Body of pancreas (tissue), 4 donors: ENCODE measurements around the gene SLC12A3. TPM values are rescaled to one million over a fixed set of nuclear protein-coding genes. Genes with fewer than 3 reads are reported as not detected.

Experiments
- ATAC-seq: fragments of 150-250 bp; one replicate; pipeline ENCODE4 v1.9.1; 2016
- DNase-seq, 4 donors: peaks; one replicate each; pipeline ENCODE4 v3.0.0-alpha.2; 2019
- H3K27ac ChIP-seq, 4 donors: fragments of 200-600 bp; sonication (generic); 1 replicate in 3 of 4; 2 replicates in 1 of 4; pipeline versions ENCODE4 v1.5.1 to v1.6.1; 2016 to 2019; ENCODE audit warnings: mild to moderate bottlenecking in 1 of 4, mixed read lengths in 1 of 4, moderate library complexity in 1 of 4
- H3K27me3 ChIP-seq, 2 donors: fragments of 200-600 bp; sonication (generic); one replicate each; pipeline ENCODE4 v1.6.0; 2016; ENCODE audit warnings: mild to moderate bottlenecking in 1 of 2
- H3K36me3 ChIP-seq, 2 donors: fragments of 200-600 bp; sonication (generic); replicated peaks in 1 of 2; 2 replicates each; pipeline ENCODE4 v1.5.1; 2016; ENCODE audit warnings: low read depth in 2 of 2; ENCODE audit not compliant: insufficient read depth in 1 of 2
- H3K4me1 ChIP-seq: fragments of 200-600 bp; sonication (generic); one replicate; pipeline ENCODE4 v1.6.0; 2016
- H3K4me3 ChIP-seq, 2 donors: fragments of 200-600 bp; sonication (generic); 1 replicate in 1 of 2; 2 replicates in 1 of 2; pipeline ENCODE4 v1.5.1; 2016 to 2019
- H3K9me3 ChIP-seq, 3 donors: fragments of 200-600 bp; sonication (generic); 1 replicate in 2 of 3; 2 replicates in 1 of 3; pipeline ENCODE4 v1.5.1; 2016
- POLR2A ChIP-seq, 3 donors: fragments of 450-650 bp; IDR thresholded peaks; one replicate each; pipeline ENCODE4 v1.6.1; 2016; ENCODE audit warnings: antibody characterized with exemption in 3 of 3, mild to moderate bottlenecking in 2 of 3
- WGBS, 2 donors: methylation state at CpG; one replicate each; pipeline ENCODE4 v1.1.5; 2017; 5-methylcytosine and 5-hydroxymethylcytosine counted together
- intact Hi-C: fragments of 100-400 bp; cut with DNase I; formaldehyde crosslinking; loops from one replicate; pipeline ENCODE4 v1.15.1; 2023
- total RNA-seq, 2 donors: library from RNA; depleted of rRNA; stranded (reverse); fragments of >200 nt; gene quantifications; one replicate each; pipeline ENCODE4 v1.1.0, GENCODE V29; 2016
- TF ChIP-seq, protein P1 (sequence below), 7 experiments: fragments of 450-650 bp in 4 of 7; fragments of 200-600 bp in 3 of 7; sonication (generic) in 3 of 7; IDR thresholded peaks; one replicate each; pipeline ENCODE4 v1.5.1; 2016 to 2019; ENCODE audit warnings: antibody characterized with exemption in 7 of 7

SLC12A3 gene
- total RNA-seq, 2 donors from 2014 or later: not detected

- H3K4me1 ChIP-seq: peaks cover 19% of the 10 kb centered on the region
- WGBS, 2 donors: 90 to 91% methylated on average over 6 of the region's 6 CpGs
- no peak for TF ChIP-seq POLR2A (IDR thresholded peaks at IDR 0.05)
- TF ChIP-seq, protein P1, sequence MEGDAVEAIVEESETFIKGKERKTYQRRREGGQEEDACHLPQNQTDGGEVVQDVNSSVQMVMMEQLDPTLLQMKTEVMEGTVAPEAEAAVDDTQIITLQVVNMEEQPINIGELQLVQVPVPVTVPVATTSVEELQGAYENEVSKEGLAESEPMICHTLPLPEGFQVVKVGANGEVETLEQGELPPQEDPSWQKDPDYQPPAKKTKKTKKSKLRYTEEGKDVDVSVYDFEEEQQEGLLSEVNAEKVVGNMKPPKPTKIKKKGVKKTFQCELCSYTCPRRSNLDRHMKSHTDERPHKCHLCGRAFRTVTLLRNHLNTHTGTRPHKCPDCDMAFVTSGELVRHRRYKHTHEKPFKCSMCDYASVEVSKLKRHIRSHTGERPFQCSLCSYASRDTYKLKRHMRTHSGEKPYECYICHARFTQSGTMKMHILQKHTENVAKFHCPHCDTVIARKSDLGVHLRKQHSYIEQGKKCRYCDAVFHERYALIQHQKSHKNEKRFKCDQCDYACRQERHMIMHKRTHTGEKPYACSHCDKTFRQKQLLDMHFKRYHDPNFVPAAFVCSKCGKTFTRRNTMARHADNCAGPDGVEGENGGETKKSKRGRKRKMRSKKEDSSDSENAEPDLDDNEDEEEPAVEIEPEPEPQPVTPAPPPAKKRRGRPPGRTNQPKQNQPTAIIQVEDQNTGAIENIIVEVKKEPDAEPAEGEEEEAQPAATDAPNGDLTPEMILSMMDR (IDR thresholded peaks at IDR 0.05): no peak
- no peak overlapping the region for H3K4me3 ChIP-seq
- intact Hi-C loops: no loop called here
- ATAC-seq (no peak), DNase-seq (no peak)
- H3K27ac ChIP-seq: no peak overlapping the region
- H3K9me3 ChIP-seq: no peaks in the 10 kb centered on the region
- H3K36me3 ChIP-seq: no peaks in the 10 kb centered on the region
- no peaks in the 10 kb centered on the region for H3K27me3 ChIP-seq
Observed at GRCh38 chr16:56855201-56855600, 9.8 kb upstream of the SLC12A3 start.

- Histone ChIP-seq H3K36me3 (no peaks in the 10 kb centered on the region), H3K9me3 (no peaks in the 10 kb centered on the region), H3K27me3 (no peaks in the 10 kb centered on the region), H3K4me1 (peaks cover 19% of the 10 kb centered on the region), H3K4me3 (no peak overlapping the region), H3K27ac (no peak overlapping the region)
- ATAC-seq: no peak
- 80 to 88% methylated on average over 4 of the region's 4 CpGs for WGBS, 2 donors
- no peak for TF ChIP-seq POLR2A (IDR thresholded peaks at IDR 0.05)
- TF ChIP-seq, protein P1 (IDR thresholded peaks at IDR 0.05): no peak
- DNase-seq: no peak
- intact Hi-C loops: no loop called here
Observed at GRCh38 chr16:56855946-56856345, 9.1 kb upstream of the SLC12A3 start.

GRCh38 chr16:56856876-56857447 is 8.0 kb upstream of the SLC12A3 start:
- no peak overlapping the region for H3K4me3 ChIP-seq
- 34 to 38% methylated on average over 6 of the region's 6 CpGs for WGBS, 2 donors
- no peak overlapping the region for H3K27ac ChIP-seq
- no peaks in the 10 kb centered on the region for H3K27me3 ChIP-seq
- H3K36me3 ChIP-seq: no peaks in the 10 kb centered on the region
- ATAC-seq (no peak), DNase-seq (no peak)
- H3K9me3 ChIP-seq: no peaks in the 10 kb centered on the region
- intact Hi-C loops: no loop called here
- H3K4me1 ChIP-seq: peaks cover 27% of the 10 kb centered on the region
- TF ChIP-seq, protein P1 (IDR thresholded peaks at IDR 0.05): no peak
- no peak for TF ChIP-seq POLR2A (IDR thresholded peaks at IDR 0.05)

DNA sequence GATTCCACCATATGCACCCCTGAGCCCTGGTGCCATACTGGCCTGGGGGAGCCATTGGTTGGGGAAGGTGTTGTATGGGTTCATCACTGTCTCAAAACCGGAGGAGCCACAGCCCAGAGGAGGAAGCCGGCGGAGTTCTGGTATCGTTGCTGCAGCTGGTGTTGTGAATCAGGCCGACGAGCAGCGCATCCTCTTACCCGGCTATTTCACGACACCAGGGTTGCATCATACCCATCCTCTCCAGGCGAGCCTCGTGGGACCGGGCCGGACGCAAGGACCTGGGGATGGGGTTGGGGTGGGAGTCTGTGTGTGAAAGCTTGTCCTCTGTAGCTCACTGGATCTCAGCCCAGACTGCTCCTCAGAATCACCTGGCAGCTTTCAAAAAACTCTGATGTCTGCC is 6.6 kb upstream of the SLC12A3 start:
- H3K4me1 ChIP-seq: peaks cover 26% of the 10 kb centered on the region
- WGBS, 2 donors: 93 to 95% methylated on average over 13 to 14 of the region's 14 CpGs
- no peak for ATAC-seq
- intact Hi-C loops: no loop called here
- H3K36me3 ChIP-seq: no peaks in the 10 kb centered on the region
- no peak for DNase-seq
- no peak overlapping the region for H3K4me3 ChIP-seq
- no peaks in the 10 kb centered on the region for H3K9me3 ChIP-seq
- TF ChIP-seq, protein P1 (IDR thresholded peaks at IDR 0.05): no peak
- no peak for TF ChIP-seq POLR2A (IDR thresholded peaks at IDR 0.05)
- no peaks in the 10 kb centered on the region for H3K27me3 ChIP-seq
- no peak overlapping the region for H3K27ac ChIP-seq

GRCh38 chr16:56859636-56860035 is 5.4 kb upstream of the SLC12A3 start:
- DNase-seq: no peak
- Histone ChIP-seq H3K9me3 (no peaks in the 10 kb centered on the region), H3K36me3 (no peaks in the 10 kb centered on the region), H3K4me3 (no peak overlapping the region), H3K27me3 (no peaks in the 10 kb centered on the region), H3K4me1 (peaks cover 26% of the 10 kb centered on the region), H3K27ac (no peak overlapping the region)
- no peak for ATAC-seq
- intact Hi-C loops: no loop called here
- TF ChIP-seq, protein P1 (IDR thresholded peaks at IDR 0.05): no peak
- TF ChIP-seq POLR2A (IDR thresholded peaks at IDR 0.05): no peak
- WGBS, 2 donors: 85 to 88% methylated on average over 2 of the region's 2 CpGs
